ENCODE measurements around the gene FAM98B.

GRCh38 chr15:38532728-38533127 is 78.8 kb downstream of the FAM98B start:
- TF ChIP-seq CTCF (optimal IDR thresholded peaks at IDR 0.05 in 1 of 3, IDR thresholded peaks at IDR 0.05 in 1 of 3, conservative IDR thresholded peaks at IDR 0.05 in 1 of 3; ENCODE audit: extremely low read depth in 1 of 3, insufficient read depth in 2 of 3, low read length in 3 of 3) (no peak), EZH2 (IDR thresholded peaks at IDR 0.05; ENCODE audit: low read length) (no peak)
